ENCODE data around the gene RIT1.

DNA sequence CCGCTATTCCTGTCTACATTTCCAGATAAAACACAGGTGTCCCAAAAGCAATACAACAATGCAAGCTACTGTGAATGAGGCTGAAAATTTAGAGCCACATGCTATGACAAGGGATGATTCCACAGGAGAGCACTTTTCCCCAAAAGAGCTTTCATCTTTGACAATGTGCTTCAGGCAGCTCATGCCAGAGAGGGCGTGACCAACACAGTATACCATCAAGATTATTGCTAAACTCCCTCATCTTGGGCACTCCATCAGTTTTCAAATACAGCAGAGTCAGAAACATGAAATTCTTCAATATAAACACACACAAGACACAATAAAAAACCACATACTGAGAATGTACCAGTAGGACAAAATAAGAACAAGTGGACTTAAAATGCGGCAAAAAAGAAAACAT is 60.8 kb downstream of the RIT1 start:
- no peak for TF ChIP-seq POLR2A (IDR thresholded peaks at IDR 0.05; ENCODE audit: low read depth, low read length)
- TF ChIP-seq, protein P1, sequence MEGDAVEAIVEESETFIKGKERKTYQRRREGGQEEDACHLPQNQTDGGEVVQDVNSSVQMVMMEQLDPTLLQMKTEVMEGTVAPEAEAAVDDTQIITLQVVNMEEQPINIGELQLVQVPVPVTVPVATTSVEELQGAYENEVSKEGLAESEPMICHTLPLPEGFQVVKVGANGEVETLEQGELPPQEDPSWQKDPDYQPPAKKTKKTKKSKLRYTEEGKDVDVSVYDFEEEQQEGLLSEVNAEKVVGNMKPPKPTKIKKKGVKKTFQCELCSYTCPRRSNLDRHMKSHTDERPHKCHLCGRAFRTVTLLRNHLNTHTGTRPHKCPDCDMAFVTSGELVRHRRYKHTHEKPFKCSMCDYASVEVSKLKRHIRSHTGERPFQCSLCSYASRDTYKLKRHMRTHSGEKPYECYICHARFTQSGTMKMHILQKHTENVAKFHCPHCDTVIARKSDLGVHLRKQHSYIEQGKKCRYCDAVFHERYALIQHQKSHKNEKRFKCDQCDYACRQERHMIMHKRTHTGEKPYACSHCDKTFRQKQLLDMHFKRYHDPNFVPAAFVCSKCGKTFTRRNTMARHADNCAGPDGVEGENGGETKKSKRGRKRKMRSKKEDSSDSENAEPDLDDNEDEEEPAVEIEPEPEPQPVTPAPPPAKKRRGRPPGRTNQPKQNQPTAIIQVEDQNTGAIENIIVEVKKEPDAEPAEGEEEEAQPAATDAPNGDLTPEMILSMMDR (IDR thresholded peaks at IDR 0.05; ENCODE audit: extremely low read depth in 1 of 2, insufficient read depth in 1 of 2, low read depth in 1 of 2, low read length in 2 of 2) = no peak
- TF ChIP-seq EZH2 (IDR thresholded peaks at IDR 0.05; ENCODE audit: borderline replicate concordance, low read depth, low read length, severe bottlenecking) = no peak
- no peak for TF ChIP-seq POLR2AphosphoS5 (IDR thresholded peaks at IDR 0.05; ENCODE audit: insufficient read depth, low read depth, low read length)
- TF ChIP-seq JUN (IDR thresholded peaks at IDR 0.05; ENCODE audit: borderline replicate concordance, insufficient read depth, insufficient read length, low read depth) = no peak
- TF ChIP-seq, protein P2, sequence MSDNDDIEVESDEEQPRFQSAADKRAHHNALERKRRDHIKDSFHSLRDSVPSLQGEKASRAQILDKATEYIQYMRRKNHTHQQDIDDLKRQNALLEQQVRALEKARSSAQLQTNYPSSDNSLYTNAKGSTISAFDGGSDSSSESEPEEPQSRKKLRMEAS (IDR thresholded peaks at IDR 0.05; ENCODE audit: insufficient read depth, insufficient read length) = no peak
- no peak for TF ChIP-seq FOS (IDR thresholded peaks at IDR 0.05; ENCODE audit: borderline replicate concordance, insufficient read depth, low read length)
